Measurements from ENCODE around the gene C2CD2L. TPM values are rescaled to one million over a fixed set of nuclear protein-coding genes. Genes with fewer than 3 reads are reported as not detected.
A peak's percentile ranks its signal among the peaks of the same experiment; 100 is the strongest.

C2CD2L gene
- polyA plus RNA-seq, 1 of the 3 experiments (the other 2 are of a cell fraction): 8.6 TPM

DNA sequence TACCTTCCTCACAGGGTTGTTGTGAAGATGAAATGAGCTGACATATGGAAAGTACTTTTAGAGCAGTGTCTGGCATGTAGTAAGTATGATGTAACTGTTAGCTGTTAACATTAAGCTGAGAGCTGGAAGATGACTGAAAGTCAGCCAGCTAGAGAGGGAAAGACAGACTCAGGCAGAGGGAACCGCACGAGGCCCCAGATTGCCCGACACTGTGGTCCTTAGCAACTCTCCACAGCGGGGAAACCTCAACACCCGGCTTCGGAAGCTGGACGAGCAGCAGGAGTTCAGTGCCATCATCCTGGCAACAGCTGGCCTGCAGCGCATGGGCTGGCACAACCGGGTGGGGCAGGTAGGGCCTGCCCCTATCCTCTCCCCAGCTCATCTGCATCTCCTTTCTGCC is 16.0 kb upstream of the C2CD2L start:
- H3F3A ChIP-seq (replicated peaks; ENCODE audit: insufficient read depth): peaks cover 34% of the 10 kb centered on the region
- H3K4me3 ChIP-seq (ENCODE audit: low read depth in 2 of 2, low read length in 1 of 2): no peak overlapping the region
- ChIA-PET POLR2A (no interaction called here), CTCF (interaction anchor here (0.6 to 1.3 kb wide), 4 partner anchors 9 to 432 kb away, joined by 3 to 4 read pairs (median 3); partner anchors contain the start of gene DPAGT1)
- no peak overlapping the region for H2AFZ ChIP-seq (ENCODE audit: low read depth)
- H3K36me3 ChIP-seq (replicated peaks in 1 of 2; ENCODE audit: control insufficient read depth in 1 of 2, insufficient read depth in 2 of 2, low read length in 1 of 2): peaks cover 32 to 39% of the 10 kb centered on the region in 2 experiments
- no peaks in the 10 kb centered on the region for H3K9me3 ChIP-seq
- TF ChIP-seq, protein P1, sequence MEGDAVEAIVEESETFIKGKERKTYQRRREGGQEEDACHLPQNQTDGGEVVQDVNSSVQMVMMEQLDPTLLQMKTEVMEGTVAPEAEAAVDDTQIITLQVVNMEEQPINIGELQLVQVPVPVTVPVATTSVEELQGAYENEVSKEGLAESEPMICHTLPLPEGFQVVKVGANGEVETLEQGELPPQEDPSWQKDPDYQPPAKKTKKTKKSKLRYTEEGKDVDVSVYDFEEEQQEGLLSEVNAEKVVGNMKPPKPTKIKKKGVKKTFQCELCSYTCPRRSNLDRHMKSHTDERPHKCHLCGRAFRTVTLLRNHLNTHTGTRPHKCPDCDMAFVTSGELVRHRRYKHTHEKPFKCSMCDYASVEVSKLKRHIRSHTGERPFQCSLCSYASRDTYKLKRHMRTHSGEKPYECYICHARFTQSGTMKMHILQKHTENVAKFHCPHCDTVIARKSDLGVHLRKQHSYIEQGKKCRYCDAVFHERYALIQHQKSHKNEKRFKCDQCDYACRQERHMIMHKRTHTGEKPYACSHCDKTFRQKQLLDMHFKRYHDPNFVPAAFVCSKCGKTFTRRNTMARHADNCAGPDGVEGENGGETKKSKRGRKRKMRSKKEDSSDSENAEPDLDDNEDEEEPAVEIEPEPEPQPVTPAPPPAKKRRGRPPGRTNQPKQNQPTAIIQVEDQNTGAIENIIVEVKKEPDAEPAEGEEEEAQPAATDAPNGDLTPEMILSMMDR (IDR thresholded peaks at IDR 0.05): no peak
- TF ChIP-seq NRF1 (IDR thresholded peaks at IDR 0.05; ENCODE audit: low read depth, low read length): no peak
- no peak for TF ChIP-seq ELF1 (IDR thresholded peaks at IDR 0.05)
- no peak for TF ChIP-seq SMC3 (IDR thresholded peaks at IDR 0.05; ENCODE audit: low read depth, low read length)
- no peak for TF ChIP-seq EP300 (IDR thresholded peaks at IDR 0.05; ENCODE audit: borderline replicate concordance in 1 of 2, low read depth in 1 of 2, low read length in 1 of 2)
- no peak for TF ChIP-seq USF1 (IDR thresholded peaks at IDR 0.05; ENCODE audit: borderline replicate concordance, low read depth)
- TF ChIP-seq USF2 (IDR thresholded peaks at IDR 0.05; ENCODE audit: borderline replicate concordance, low read depth, low read length): no peak
- H3K9me2 ChIP-seq: no peaks in the 10 kb centered on the region
- 85% methylated on average over 8 of the region's 9 CpGs for WGBS (ENCODE audit: low lambda C conversion rate)
- no peak overlapping the region for H3K4me2 ChIP-seq
- DNase-seq: no peak
- no peaks in the 10 kb centered on the region for H3K27me3 ChIP-seq (ENCODE audit: insufficient read depth)
- H3K27ac ChIP-seq (ENCODE audit: low read depth in 2 of 2, low read length in 1 of 2): peak overlapping the region in 1 of 2 experiments; percentile 11; a peak in 1 of 4 replicates
- H3K4me1 ChIP-seq (ENCODE audit: control insufficient read depth in 1 of 2, insufficient read depth in 2 of 2, low read depth in 1 of 2, low read length in 1 of 2): peaks cover 22 to 23% of the 10 kb centered on the region in 2 experiments; a peak in 2 of 4 replicates
- no peak overlapping the region for H3K9ac ChIP-seq
- H4K20me1 ChIP-seq (ENCODE audit: insufficient read depth): peaks cover 31% of the 10 kb centered on the region
- H3K79me2 ChIP-seq (ENCODE audit: insufficient read depth): peaks cover 48% of the 10 kb centered on the region

- H3K27me3 ChIP-seq (ENCODE audit: insufficient read depth): no peaks in the 10 kb centered on the region
- peak overlapping the region; percentile 84 to 87; a peak in 3 of 4 replicates for H3K4me3 ChIP-seq (ENCODE audit: low read depth in 2 of 2, low read length in 1 of 2)
- peak overlapping the region; percentile 89; the same call in 1 of the 2 replicates for H3K9ac ChIP-seq
- DNase-seq: no peak
- CTCF ChIA-PET: interaction anchor here (0.9 to 3.4 kb wide), 7 partner anchors 11 to 248 kb away, joined by 3 to 20 read pairs (median 4); no protein-coding TSS in a partner anchor
- no peaks in the 10 kb centered on the region for H3K9me3 ChIP-seq
- WGBS (ENCODE audit: low lambda C conversion rate): 85% methylated on average over 13 of the region's 13 CpGs
- H3K27ac ChIP-seq (ENCODE audit: low read depth in 2 of 2, low read length in 1 of 2): peak overlapping the region in 1 of 2 experiments; percentile 36; a peak in 2 of 4 replicates
- H3K4me2 ChIP-seq: peak overlapping the region; percentile 98
- peaks cover 31% of the 10 kb centered on the region for H4K20me1 ChIP-seq (ENCODE audit: insufficient read depth)
- POLR2A ChIA-PET: interaction anchor here (1.2 kb wide), 1 partner anchor 14 kb away, joined by 3 read pairs; no protein-coding TSS in a partner anchor
- peaks cover 41% of the 10 kb centered on the region for H3K79me2 ChIP-seq (ENCODE audit: insufficient read depth)
- H2AFZ ChIP-seq (ENCODE audit: low read depth): no peak overlapping the region
- peaks cover 40% of the 10 kb centered on the region for H3F3A ChIP-seq (replicated peaks; ENCODE audit: insufficient read depth)
- peaks cover 37 to 48% of the 10 kb centered on the region in 2 experiments for H3K36me3 ChIP-seq (replicated peaks in 1 of 2; ENCODE audit: control insufficient read depth in 1 of 2, insufficient read depth in 2 of 2, low read length in 1 of 2)
- H3K9me2 ChIP-seq: no peaks in the 10 kb centered on the region
- peaks cover 22 to 23% of the 10 kb centered on the region in 2 experiments; a peak in 2 of 4 replicates for H3K4me1 ChIP-seq (ENCODE audit: control insufficient read depth in 1 of 2, insufficient read depth in 2 of 2, low read depth in 1 of 2, low read length in 1 of 2)
- TF ChIP-seq, protein P2, sequence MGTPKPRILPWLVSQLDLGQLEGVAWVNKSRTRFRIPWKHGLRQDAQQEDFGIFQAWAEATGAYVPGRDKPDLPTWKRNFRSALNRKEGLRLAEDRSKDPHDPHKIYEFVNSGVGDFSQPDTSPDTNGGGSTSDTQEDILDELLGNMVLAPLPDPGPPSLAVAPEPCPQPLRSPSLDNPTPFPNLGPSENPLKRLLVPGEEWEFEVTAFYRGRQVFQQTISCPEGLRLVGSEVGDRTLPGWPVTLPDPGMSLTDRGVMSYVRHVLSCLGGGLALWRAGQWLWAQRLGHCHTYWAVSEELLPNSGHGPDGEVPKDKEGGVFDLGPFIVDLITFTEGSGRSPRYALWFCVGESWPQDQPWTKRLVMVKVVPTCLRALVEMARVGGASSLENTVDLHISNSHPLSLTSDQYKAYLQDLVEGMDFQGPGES (IDR thresholded peaks at IDR 0.05; ENCODE audit: low read depth, low read length): no peak
- TF ChIP-seq, protein P3, sequence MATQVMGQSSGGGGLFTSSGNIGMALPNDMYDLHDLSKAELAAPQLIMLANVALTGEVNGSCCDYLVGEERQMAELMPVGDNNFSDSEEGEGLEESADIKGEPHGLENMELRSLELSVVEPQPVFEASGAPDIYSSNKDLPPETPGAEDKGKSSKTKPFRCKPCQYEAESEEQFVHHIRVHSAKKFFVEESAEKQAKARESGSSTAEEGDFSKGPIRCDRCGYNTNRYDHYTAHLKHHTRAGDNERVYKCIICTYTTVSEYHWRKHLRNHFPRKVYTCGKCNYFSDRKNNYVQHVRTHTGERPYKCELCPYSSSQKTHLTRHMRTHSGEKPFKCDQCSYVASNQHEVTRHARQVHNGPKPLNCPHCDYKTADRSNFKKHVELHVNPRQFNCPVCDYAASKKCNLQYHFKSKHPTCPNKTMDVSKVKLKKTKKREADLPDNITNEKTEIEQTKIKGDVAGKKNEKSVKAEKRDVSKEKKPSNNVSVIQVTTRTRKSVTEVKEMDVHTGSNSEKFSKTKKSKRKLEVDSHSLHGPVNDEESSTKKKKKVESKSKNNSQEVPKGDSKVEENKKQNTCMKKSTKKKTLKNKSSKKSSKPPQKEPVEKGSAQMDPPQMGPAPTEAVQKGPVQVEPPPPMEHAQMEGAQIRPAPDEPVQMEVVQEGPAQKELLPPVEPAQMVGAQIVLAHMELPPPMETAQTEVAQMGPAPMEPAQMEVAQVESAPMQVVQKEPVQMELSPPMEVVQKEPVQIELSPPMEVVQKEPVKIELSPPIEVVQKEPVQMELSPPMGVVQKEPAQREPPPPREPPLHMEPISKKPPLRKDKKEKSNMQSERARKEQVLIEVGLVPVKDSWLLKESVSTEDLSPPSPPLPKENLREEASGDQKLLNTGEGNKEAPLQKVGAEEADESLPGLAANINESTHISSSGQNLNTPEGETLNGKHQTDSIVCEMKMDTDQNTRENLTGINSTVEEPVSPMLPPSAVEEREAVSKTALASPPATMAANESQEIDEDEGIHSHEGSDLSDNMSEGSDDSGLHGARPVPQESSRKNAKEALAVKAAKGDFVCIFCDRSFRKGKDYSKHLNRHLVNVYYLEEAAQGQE (IDR thresholded peaks at IDR 0.05; ENCODE audit: low read depth, low read length): no peak
- TF ChIP-seq TEAD4 (IDR thresholded peaks at IDR 0.05; ENCODE audit: borderline replicate concordance, insufficient read depth): no peak
- TF ChIP-seq MXI1 (IDR thresholded peaks at IDR 0.05; ENCODE audit: low read depth, low read length): no peak
- no peak for TF ChIP-seq RCOR1 (IDR thresholded peaks at IDR 0.05; ENCODE audit: low read length)
- TF ChIP-seq ELF1 (IDR thresholded peaks at IDR 0.05): no peak
- TF ChIP-seq JUND (IDR thresholded peaks at IDR 0.05): no peak; the same call in 1 of the 2 replicates
- TF ChIP-seq RFX5 (IDR thresholded peaks at IDR 0.05; ENCODE audit: low read length): no peak
- no peak for TF ChIP-seq FOSL2 (IDR thresholded peaks at IDR 0.05; ENCODE audit: borderline replicate concordance, low read depth)
These were observed 14.9 kb upstream of the C2CD2L start for GRCh38 chr11:119091966-119092879.

All from SK-N-SH (cell line).